ENCODE measurements around the gene YRDC.

Gene YRDC, protein sequence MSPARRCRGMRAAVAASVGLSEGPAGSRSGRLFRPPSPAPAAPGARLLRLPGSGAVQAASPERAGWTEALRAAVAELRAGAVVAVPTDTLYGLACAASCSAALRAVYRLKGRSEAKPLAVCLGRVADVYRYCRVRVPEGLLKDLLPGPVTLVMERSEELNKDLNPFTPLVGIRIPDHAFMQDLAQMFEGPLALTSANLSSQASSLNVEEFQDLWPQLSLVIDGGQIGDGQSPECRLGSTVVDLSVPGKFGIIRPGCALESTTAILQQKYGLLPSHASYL

DNA sequence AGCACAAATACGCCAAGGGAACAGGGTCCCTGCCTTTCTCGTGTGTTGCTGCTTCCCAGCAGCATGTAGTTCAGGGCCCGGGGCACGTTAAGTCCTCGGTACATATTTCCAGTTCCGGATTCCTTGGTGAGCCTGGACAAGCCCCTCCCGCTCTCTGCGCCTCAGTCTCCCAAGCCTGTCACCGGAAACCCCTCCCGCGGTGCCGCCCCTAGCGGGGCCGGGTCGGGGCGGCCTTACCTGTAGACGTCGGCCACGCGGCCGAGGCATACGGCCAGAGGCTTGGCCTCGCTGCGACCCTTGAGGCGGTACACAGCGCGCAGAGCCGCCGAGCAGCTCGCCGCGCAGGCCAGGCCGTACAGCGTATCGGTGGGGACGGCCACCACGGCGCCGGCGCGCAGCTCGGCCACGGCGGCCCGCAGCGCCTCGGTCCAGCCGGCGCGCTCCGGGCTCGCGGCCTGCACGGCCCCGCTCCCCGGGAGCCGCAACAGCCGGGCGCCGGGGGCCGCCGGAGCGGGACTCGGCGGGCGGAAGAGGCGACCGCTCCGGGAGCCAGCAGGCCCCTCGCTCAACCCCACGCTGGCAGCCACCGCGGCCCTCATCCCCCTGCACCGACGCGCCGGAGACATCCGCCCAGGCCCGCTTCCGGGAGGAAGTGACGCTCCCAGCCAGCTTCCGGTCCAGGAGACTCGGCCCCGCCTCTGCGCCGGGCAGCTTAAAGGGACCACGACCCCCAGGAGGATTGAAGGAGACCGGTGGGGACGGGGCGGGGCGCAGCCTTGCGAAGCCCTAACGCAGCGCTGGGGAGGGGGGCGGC is at the start of gene YRDC, which contains the start of gene C1orf122:
YRDC (minus strand) TSS at position 654 of the 814 bp plus-strand sequence; CDS start at position 626, 28 bp downstream.
C1orf122 (plus strand) TSS at position 236 of the 814 bp plus-strand sequence. CDS start 615 bp downstream, outside the sequence.
- peak; percentile 97 for DNase-seq

DNA sequence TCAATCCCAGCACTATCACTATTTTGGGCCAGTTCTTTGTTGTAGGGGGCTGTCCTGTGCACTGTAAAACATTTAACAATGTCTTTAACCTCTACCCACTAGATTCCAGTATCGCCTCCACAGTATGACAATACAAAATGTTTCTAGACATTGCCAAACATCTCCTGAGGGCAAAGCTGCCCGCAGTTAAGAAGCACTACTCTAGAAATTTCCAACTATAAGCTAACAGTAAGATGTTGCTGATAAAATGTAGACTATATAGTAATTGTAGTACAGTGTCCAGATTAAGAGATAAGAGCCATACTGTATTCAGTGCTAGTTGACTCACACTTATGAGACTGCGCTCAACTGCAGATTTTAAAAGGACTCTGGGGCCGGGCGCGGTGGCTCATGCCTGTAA is 46.4 kb upstream of the YRDC start:
- DNase-seq = no peak

DNA sequence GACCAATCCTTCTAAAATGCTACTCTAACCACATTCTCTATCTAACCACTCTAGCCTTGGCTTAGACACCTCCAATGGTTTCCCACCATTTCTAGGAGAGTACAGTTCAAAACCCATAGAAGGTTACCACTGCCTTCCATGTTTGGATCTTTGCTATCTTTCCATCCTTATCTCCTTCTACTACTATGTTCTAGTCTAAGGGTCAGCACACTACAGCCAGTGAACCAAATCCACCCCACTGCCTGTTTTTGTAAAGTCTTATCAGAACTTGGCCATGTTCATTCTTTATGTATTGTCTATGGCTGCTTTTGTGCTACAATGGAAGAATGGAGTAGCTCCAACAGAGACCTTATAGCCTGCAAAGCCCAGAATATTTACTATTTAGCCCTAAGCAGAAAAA is 45.1 kb upstream of the YRDC start:
- no peak for DNase-seq

DNA sequence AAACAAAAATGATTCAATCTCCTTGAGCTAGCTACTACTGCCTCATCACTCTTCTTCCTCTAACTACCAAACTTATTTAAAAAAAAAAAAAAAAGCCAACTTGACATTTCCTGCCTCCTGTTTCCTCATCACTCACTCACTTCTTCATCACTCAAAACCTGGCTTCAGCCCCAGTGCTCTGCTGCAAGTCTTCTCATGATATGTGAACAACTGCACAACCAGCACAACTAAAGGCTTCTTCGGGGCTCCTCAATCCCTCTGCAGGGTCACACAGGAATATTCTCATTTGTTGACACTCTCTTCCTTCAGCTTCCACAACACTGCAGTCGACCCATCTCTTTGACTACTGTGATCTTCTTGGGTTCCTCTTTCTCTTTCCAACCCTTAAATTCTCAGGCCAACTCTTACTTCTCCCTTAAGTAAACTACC is 43.8 kb upstream of the YRDC start:
- no peak for DNase-seq

DNA sequence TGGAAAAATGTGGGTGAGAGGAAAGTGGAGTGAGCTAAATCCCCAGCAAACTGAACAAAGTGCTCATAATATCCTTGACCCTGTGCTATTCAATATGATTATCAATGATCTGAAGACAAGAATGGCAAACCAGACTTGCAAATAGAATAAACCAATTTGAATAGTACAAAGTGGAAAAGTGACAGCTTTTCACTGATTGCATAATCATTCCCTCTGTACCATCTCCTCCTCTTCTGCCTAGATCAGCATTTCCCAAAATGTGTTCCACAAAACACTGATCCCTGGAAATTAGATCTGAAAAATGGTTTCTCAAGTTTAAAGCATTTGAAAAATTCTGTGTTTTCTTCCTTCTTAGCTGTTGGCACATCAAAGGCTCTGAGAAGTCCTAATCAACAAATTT is 43.3 kb upstream of the YRDC start:
- no peak for DNase-seq

DNA sequence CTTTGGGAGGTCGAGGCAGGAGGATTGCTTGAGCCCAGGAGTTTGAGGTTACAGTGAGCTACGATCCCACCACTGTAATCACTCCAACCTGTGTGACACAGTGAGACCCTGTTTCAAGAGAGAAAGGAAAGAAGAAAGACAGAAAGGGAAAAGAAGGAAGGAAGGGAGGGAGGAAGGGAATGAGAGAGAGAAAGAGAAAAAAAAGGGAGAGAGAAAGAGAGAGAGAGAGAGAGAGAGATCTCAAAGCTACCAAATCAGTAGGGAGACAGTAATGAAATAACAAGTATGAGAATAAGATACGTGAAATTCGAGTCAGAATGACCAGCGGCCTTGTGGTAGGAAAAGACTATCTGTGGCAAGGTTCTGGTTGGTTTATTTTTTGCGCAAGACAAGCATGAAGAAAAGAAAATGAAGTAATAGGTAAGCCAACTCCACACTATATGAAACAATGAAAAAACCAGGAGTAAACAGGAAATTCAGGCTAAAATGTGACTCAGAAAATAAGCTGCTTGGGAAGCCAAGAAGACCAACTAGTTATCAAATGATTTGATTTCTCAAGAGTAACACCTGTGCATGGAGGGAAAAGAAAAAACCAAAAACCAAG is 42.4 kb upstream of the YRDC start:
- no peak for DNase-seq

DNA sequence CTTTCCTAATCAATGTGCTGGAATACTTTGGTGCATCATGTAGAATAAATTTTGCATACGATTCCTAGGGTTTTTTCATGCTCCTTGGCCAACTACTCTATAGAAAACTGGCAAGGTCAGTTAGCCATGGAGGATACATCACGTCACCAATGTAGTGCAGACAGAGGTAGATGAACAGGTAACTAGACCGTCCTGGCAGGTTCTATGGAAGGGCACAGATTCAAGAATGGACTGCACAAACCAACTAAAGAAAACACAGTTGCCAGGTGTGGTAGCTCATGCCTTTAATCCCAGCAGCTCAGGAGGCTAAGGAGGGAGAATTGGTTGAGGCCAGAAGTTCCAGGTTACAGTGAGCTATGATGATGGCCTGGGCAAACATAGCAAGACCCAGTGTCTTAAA is 41.5 kb upstream of the YRDC start:
- DNase-seq = no peak

DNA sequence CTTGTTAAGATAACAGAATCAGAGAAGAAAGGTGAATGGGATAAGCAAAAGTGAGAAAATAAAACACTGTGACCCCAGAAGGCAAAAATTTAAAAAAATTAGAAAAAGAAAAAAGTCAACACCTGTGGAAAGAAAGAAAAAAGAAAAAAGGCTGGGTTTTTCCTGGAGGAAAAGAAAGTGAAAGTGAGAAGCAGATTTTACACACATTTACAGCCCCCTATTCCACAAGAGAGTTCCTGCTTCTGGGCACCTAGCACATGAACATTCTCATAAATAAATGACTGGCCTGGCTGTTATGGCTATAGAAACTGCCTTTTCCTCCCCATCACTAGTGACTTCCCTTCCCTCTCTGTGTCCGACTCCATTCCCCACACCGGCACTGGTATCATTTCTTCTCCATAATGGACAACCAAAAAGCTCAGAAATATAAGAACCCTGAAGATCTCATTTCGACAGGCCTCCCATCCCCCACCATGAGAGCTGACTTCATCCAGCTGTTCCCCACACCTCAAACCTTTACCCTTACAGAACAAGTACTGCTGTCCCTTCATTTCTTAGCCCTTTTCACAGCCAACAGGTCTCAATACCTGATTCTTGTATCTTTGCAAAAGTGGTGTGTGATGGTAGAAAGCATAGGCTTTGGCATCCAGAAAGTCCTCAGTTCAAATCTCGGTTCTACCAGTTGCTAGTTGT is 38.8 kb upstream of the YRDC start:
- no peak for DNase-seq

DNA sequence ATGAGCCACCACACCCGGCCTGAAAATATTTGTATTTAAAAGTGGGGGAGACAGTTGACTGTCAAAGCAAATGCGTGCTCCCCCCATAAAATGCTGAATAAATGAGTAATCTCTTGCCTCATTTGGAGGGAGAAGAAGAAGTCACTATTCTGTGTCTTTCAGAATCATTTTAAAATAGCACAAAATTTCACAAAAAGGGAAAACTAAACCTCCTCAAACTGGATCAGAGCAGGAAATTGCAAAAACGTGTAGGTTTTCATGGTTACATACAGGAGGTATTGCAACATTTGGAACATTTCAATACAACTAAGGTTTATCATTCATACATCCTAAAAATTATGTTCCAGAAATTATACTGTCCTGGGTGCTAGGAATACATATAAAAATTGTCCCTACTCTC is 37.8 kb upstream of the YRDC start:
- DNase-seq = no peak

DNA sequence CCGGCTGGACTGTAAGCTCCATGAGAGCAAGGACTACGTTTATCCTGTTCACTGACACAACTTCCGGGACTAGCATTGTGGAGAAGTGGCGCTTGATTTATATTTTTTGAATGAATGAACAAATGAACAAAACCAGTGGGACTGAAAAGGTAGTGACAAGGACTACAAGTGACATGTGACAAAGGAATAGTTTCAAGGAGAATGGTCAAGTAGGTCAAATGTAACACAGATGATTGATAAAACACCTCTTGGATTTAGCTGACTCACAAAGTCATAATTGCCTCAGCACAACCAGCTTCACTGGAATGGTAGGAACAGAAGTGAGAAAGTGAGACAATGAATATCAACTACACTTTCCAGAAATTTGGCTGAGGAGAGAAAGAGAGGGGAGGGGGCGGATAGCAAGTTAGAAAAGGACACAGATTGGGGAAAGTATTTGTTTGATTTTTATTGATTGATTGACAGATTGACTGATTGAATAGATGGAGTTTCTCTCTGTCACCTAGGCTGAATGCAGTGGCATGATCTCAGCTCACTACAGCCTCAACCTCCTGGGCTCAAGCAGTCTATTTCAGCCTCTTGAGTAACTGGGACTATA is 37.1 kb upstream of the YRDC start:
- no peak for DNase-seq

DNA sequence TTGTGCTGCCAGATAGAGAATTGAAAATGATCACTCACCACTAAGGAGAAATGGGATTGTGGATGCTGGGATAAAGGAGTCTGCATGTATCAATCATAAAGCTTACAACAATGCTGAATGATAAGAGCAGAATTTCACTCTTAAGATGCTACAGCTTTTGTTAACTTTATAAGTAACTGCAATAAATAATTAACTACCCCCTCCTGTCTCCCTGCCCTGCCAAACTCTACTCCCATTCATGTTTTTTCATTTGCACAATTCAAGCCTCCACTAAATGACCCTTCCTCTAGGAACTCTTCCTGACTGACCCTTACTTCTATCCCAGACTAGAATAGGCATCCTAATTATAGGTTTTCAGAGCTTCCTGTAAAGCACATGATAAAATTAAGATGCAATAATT is 36.5 kb upstream of the YRDC start:
- no peak for DNase-seq

DNA sequence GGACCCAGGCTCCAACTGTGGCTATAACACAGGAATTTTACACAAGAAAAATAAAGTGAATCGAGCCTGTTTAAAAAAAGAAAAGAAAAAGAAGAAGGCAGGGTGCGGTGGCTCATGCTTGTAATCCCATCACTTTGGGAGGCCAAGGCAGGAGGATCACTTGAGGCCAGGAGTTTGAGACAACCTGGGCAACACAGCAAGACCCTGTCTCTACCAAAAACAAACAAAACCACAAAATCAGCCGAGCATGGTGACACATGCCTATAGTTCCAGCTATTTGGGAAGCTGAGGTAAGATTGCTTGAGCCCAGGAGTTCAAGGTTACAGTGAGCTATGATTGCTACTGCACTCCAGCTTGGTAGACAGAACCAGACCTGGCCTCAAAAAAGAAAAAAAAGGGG is 33.6 kb upstream of the YRDC start:
- no peak for DNase-seq

DNA sequence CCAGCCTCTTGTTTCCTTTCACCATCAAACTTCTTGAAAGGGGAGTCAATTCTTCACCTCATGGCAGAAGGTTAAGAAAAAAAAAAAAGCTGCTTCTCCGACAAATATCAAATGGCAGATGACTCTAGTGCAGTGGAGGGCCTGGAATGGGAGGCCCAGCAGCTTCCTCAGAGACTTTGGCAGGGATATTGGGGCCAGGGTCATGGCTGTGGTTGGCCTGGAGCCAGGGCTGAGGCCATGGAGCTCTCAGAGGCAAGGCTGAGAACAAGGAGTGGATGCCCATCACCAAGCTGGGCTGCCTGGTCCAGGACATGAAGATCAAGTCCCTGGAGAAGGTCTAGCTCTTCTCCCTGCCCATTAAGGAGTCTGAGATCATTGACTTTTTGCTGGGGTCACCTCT is 32.7 kb upstream of the YRDC start:
- no peak for DNase-seq

DNA sequence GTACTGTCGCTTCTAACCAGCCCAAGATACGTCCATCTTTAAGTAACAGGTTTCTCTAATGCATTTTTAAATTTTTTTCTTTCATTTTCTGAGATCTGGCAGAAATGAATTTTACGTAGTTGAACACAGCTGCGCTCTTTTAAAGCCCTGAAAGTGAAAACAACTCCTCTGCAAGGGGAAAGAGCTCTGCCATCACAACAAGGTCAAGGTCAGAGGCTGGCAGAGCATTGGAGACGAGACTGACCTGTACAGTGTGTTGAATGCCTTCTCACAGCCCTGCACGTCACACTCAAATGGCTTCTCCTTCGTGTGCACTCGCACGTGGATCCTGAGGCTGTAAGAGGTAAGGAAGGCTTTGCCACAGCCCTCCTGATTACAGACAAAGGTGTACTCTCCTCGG is 31.7 kb upstream of the YRDC start:
- no peak for DNase-seq

DNA sequence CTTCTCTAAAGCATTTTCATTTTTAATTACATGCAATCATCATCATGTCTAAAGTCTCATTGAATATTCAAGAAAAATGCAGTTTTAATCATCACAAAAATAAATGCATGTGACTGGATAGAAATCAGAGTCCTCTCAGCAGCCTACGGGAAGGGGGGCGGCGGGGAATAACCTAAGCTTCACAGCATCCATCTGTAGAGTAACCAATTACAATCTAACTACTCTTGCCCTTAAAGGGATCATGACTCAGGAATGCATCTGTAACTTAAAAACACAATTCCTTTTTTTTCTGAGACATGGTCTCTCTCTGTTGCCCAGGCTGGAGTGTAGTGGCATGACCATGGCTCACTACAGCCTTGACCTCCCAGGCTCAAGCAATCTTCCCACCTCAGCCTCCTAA is 28.8 kb upstream of the YRDC start:
- DNase-seq = no peak

DNA sequence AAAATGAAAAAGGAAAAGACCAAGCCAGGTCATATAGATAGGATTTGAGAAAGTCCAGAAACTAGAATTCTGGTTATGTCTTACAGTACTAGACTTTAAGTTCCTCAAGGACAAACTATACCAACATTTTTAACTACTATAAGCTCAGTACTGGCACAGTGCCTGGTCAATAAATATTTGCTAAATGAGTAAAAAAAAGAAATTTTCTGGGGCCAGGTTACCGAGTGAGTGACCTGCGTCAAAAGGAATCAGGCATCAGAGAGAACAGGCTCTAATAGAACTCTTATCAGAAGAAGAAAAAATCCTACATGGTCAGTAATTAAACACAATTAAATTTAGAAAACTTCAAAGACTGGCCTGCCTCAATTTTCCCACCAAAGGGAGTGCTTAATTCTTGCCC is 23.8 kb upstream of the YRDC start:
- no peak for DNase-seq

DNA sequence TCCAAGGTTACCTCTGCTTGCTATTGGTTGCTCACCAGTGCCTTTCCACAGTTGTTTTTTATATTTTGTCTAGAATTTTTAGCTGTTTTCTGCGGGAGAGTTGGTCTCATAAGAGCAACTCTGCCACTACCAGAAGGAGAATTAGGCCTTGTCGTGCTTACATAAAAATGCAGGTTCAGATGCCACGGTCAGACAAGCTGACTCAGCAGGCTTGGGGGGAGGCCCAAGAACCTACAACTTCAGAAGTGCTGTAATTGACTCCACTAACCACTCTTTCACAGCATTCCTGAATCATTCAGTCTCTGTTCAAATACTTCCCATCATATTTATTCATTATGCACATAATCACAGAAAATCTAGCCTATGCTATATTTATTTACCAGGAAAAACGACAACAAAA is 23.1 kb upstream of the YRDC start:
- DNase-seq = no peak

DNA sequence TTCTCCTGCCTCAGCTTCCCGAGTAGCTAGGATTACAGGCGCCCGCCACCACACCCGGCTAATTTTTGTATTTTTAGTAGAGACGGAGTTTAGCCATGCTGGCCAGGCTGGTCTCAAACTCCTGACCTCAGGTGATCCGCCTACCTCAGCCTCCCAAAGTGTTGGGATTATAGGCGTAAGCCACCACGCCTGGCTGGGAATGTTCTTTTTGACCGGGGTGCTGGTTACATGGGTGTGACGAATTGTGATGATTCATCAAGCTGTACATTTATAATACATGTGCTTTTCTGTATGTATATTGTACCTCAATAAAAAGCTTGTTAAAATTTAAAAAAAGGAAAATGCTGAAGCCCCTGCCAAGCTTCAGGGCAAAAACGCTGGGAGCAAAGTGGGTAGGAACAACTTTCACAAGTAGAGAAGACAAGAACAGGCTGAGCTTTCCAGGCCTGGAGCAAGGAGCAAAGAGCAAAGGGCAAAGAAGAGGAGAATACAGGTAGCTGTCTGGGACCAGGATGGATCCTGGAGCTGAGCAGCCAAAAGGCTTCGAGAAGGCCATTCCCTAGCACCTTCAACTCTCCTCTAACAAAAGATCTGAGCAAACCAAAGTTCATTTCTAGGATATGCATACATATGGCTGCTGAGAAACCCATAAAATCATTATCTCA is 20.5 kb upstream of the YRDC start:
- no peak for DNase-seq

DNA sequence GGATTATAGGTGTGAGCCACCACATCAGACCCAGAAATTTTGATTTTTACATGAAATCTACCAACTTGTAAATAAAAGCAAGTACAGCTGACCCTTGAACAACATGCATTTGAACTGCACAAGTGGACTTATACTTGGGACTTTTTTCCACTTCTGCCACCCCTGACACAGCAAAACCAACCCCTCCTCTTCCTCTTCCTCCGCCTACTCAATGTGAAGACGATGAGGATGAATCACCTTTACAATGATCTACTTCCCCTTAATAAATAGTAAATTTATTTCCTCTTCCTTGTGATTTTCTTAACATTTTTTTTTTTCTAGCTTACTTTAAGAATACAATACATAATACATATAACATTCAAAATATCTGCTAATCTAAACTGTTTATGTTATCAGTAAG is 17.5 kb upstream of the YRDC start:
- no peak for DNase-seq

DNA sequence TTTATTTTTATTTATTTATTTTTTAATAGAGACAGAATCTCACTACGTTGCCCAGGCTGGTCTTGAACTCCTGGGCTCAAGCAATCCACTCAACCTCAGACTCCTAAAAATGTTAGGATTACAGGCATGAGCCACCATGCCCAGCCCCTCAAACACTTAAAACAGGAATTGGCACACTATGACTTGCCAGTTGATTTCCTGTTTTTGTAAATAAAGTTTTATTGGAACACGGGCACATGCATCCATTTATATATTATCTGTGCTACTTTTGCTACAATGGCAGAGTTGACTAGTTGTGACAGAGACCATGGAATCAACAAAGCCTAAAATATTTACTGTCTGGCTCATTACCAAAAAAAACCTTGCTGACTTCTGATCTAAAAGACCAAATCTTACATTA is 16.0 kb upstream of the YRDC start:
- DNase-seq = no peak

DNA sequence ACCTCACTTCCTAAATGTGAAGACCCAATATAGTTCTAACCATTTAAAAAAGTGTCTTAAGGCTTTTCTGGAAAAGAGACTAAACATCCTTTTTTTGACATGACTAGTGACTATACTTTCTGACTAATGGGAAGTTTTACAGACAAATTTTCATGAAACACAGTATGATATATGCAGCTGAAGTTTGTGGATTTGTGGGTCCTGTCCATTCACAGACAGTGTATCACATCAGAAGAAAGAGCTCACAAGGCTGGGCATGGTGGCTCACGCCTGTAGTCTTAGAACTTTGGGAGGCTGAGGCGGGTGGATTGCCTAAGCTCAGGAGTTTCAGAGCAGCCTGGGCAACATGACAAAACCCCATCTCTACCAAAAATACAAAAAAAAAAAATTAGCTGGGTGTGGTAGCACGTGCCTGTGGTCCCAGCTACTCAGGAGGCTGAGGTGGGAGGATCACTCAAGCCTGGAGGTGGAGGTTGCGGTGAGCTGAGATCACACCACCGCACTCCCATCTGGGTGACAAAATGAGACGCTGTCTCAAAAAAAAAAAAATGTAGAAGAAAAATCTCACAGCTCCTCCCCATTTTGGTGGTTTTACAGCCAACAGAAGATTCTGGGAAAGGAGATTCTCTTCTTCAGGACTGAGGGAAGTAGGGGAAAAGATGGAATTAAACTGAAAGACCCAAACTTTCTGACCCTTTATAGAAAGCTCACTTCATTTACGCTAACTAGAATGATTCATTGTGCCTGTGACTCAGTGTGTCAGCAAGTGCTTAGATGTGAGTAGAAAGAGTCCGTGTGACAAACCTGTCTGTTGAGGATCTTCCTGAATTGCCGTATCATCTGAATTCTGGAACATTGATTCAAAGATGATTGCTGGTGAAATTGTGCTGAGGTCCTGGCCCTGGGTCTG is 15.2 kb upstream of the YRDC start:
- DNase-seq = no peak
